ENCODE measurements around the gene AGAP3.

AGAP3 gene

DNA sequence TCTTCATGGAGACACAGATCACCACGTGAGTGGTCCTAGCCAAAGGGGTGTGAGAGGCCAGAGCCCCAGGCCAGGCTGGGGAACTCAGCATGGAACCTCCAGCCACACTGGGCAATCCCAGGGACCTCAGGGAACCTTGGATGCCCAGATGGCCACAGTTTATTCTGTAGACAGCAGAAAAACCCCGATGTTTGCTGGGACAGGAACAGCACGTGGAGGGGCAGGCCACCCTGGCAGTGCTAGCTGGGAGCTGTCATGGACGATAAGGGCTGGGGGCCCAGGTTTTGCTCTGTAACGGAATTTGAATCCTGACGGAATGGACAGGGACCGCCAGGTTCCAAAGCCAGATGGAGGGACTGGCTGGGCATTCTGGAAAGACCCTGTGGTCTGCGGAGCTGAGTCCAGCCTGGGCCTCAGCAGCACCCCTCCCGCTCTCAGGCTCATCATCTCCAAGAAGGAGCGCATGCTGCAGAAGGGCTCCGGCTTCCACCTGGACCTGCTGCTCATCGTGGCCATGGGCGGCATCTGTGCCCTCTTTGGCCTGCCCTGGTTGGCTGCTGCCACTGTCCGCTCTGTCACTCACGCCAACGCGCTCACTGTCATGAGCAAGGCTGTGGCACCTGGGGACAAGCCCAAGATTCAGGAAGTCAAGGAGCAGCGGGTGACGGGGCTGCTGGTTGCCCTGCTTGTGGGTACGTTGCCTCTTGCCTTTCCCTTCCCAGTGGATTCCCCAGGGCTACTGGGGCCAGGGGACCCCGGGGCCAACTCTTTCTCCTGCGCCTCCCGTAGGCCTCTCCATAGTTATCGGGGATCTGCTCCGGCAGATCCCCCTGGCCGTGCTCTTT lies 11.2 kb upstream of the AGAP3 start:
- DNase-seq (ENCODE audit: low read depth) = no peak

DNA sequence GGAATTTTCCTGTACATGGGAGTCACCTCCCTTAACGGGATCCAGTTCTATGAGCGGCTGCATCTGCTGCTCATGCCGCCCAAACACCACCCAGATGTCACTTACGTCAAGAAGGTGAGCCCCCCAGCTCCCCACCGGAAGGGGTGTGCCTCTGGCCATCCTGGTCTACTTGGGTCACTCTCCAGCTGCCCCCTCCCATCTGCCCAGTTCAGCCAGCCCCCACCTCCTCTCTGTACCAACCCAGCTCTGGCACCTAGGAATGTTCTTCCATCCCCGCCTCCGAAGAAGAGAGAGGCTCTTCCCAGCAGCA lies 10.7 kb upstream of the AGAP3 start:
- no peak for DNase-seq (ENCODE audit: low read depth)

DNA sequence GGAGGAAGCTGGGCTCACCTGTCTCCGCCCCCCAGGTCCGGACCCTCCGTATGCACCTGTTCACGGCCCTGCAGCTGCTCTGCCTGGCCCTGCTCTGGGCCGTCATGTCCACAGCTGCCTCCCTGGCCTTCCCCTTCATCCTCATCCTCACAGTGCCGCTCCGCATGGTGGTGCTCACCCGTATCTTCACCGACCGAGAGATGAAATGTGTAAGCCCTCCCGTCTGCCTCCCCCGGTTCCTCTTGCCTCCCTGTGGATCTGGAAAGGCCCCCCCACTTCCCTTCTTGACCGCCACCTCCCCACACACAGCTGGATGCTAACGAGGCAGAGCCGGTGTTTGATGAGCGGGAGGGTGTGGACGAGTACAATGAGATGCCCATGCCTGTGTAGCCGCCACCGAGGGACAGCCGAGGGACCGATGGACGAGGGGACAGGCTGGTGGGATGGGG lies 10.3 kb upstream of the AGAP3 start:
- DNase-seq (ENCODE audit: low read depth) = no peak

DNA sequence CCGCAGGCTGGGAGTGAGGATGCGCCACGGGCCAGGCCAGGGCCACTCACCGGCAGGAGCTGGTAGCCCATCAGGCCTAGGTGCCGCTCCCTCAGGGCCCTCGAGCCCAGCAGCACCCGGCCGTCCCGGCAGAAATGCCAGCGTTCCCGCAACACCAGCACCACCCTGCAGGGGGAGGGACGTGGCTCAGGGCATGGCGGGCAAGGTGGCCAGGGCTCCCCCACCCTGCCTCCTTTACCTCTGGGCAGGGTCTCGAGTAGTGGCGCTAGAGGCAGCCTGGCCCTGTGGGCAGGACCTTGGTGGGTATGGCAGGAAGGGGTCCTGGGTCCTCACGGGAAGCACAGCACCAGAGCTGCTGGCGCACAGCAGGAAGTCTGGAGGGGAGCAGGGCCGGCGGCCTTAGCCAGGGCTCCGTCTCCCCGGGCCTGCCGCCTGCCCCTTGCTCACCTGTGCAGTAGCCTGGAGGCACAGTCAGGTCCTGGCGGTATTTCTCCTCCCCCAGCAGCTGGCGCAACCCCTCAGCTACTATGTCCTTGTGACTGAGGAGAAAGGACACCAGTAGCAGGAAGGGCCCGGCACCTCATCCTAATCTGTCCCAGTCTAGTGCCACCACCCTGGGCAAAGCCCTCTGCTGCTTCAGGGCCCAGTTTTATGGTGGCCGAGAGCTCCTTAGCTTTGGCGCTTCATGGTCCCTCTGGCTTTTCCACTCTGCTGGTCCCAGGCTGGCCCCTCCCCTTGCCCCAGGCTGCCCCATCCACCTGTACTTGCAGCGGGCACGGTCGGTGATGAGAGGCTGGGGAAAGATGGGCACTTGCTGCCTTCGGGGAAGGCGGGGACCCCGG lies 9.2 kb upstream of the AGAP3 start:
- DNase-seq (ENCODE audit: low read depth) = peak; percentile 40

DNA sequence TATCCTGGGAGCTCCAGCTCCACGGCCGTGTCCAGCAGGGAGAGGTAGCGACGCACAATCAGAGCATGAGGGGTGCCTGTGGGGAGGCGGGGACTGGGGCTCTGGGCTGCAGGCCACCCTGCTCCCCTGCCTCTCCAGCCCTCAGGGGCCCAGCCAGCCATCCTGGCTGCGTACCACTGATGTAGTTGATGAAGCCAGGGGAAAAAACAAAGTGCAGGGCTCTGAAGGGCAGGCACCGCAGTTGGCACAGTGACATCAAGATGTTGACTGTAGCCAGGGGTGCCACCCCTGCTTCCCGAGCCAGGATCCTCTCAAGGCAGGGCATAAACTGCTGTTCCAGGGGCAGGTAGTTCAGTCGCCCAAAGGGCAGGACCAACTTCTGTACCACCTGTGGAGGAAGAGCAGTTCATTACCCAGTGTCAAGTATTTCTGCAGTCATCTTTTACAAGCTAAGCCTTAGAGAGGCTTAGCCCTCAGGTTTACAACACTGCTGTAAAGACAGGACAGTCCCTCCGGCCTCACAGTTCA lies 8.5 kb upstream of the AGAP3 start:
- DNase-seq (ENCODE audit: low read depth) = no peak

DNA sequence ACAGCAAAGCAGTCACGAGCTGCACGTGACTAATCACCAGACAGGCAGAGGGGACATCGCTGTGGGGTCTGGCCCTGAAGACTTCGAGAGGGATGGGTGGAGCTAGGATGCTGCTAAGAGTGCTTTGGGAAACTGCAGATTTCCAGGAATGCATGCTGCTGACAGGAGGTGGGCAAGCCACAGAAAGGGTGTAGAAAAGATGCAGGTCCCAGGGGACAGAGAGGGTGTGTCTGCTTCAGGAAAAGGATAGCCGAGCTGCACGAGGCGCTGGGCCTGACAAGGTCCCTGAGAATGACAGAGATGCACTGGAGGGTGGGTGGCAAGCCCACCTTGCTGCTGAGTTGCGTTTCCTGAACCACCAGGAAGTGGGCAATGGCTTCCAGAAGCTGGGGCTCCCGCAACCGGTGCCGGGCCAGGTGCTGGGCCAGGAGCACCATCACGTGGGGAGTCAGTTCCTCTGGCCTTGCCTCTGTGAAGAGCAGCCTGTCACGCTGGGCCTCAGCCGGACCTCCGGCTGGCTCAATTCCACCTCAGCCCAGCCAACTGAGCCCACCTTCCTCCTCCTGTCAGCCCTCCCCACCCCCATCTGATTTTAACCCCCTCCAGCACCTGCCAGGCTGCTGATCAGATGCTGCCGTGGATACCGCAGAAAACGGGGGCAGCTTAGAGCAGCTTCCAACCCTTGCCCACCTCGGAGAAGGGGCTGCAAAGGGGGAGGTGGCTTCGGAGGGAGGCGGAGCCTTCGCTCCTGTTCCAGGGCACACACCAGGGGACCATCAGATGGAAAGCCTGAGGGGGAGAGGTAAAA lies 7.8 kb upstream of the AGAP3 start:
- DNase-seq (ENCODE audit: low read depth) = no peak

DNA sequence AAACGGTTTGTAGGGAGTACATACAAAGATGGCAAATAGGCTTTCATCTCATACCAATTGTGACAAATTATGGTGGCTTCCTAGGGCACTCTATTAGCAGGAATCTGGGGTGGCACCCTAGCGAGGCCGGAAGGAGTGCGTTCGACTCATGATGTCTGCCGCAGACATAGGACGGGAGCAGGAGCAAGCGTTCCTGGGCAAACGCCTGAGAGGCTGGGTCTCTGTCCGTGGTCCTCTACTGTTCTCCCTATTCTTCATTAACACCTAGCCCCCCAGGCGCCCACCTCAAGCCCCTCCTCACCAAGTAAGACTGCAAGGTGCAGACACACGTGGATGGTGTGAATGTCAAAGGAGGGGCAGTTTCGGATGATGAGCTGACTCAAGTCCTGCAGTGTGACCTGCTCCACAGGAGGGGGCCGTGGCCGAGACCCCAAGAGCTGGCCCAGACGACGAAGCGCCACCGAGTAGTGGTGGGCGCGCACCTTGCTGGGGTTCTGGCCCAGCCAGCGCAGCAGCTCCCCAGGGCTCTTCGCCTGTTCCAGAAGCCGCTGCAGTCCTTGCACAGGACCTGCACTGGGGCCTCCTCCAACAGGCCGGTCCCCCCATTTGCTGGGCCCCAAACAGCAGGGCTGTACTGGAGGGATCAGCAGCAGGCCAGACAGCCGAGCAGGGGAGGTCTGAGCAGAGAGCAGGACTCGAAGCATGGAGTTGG lies 6.9 kb upstream of the AGAP3 start:
- no peak for DNase-seq (ENCODE audit: low read depth)

DNA sequence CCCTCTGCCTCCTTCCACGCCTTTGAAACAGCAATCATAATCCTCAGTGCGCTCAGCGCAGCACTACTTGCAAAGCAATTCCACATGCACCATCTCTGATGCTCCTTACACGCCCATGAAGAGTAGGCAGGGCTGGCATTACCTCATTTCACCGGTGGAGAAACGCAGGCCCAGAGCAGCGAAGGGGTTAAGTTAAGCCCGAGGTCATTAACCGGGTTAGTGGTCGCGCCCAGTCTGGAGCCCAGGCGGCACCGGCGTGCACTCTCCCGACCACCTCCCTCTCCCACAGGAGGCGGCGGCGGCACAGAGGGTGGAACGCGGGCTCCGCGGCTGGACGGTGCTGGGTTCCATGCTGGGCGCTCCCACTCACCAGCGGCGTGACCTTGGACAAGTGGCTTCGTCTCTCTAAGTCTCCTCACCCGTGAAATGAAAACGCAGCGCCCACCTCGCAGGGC lies 6.2 kb upstream of the AGAP3 start:
- DNase-seq (ENCODE audit: low read depth) = peak; percentile 52

DNA sequence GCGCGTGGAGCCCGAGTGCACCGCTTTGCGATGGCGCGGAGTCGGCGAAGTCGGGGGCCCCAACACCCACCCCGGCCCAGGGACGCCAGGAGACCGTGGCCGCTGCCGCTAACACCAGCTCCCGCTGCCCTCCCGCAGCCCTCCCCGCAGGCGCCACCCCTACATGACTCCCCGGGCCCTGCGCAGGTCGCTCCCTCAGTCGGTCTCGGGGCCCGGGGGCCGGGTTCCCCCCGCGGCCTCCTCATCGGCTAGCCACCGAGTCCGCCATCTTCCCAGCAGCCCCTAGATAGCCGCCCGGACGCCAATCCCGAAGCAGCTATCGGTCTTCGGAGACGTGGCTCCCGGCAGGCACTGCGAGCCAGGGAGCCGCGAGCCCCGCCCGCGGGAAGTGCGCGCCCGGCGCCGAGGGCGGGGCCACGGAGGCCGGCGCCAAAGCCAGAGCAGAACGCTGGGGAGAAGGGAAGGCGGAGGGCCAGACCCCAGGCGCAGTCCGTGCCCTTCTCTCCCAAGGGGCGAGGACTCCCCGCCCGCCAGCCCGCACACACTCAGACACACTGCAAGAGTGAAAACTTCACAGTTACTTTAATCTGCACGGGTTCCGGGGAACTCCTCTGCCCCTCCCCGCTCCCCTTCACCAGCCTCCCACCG lies 5.6 kb upstream of the AGAP3 start, which contains the start of gene FASTK:
FASTK (minus strand) TSS at position 288 of the 648 bp plus-strand sequence; CDS start at position 245, 43 bp downstream.
- DNase-seq (ENCODE audit: low read depth) = peak; percentile 91

DNA sequence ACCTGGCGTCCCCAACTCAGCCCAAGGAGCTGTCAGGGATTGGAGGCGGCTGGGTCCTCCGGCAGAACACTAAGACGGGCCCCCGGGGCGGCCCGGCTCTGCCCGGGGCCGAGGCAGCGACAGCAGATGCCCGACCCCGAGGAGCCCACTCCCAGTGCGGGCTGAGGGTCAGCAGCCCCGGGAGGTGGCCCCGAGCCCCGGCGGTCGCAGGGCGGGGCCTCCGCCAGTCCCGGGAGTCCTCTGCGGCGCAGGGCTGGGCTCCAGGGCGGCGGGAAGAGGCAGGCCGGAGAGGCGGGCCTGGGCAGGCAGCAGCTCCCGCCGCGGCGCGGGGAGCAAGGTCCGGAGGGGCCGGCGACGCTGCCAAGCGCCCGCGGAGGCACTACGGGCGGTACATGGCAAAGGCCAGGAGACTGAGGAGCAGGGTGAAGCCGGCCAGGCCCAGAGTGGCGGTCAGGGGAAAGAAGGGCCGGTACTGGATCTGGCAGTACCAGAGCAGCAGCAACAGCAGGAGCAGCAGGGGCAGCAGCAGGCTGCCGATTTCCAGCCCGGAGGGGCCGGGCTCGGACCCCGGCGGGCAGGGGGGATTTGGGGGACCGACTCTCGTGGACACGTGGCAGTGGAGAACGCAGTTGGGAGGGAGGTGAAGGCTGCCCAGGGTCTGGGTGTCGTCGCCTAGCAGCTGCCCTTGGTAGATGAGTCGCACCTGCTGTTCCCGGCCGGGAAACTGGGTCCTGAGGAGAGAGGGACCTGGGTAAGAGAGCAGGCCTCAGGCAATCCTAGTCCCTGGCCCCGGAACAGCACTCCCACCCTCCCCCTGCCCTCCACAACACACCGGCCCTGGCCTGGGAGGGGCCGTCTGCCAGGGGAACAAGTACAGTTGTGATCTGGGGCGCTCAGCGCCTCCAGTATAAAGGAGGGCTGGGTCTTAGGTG lies 4.8 kb upstream of the AGAP3 start:
- peak; percentile 66 for DNase-seq (ENCODE audit: low read depth)

DNA sequence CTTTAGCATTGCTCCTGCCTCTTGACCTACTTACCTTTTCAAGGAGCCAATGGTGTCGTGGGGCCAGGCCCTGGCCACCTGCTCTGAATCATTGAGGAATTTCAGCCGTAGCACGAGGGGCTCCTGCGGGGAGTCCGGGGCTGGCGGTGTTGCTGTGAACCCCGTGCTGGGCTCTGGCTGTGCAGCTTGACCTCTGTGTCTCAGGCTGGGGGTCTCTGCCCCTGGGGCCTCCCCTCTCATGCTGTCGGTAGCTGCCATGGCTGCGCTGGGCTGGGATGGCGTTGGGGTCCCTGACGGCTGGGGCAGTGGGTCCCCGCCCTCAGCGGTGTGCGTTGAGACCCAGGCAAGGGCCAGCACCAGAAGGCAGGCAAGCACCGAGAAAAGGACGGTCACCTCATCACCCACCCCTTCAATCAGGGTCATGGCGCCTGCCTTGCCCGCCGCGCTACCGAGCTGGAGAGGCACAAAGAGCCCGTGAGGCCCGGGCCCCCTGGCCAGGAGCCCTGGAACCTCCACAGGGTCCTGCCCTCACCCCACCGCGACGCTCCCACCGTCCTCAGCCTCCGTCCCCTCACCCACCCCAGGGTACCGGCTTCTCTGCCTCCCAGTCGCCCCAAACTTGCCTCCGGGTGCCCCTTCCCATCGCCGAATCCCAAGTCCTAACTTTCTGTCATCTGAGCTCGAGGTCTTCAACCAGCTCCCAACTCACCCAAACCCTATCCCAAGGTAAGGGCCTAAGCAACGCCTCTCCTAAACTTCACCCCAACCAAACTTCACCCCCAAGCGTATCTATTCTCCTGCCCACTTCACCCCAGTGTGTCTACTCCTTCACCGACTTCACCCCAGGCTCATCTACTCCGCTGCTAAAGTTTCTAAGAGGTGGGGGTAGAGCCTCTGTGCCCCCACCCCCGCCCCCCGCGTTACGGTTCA lies 3.9 kb upstream of the AGAP3 start:
- DNase-seq (ENCODE audit: low read depth) = no peak

DNA sequence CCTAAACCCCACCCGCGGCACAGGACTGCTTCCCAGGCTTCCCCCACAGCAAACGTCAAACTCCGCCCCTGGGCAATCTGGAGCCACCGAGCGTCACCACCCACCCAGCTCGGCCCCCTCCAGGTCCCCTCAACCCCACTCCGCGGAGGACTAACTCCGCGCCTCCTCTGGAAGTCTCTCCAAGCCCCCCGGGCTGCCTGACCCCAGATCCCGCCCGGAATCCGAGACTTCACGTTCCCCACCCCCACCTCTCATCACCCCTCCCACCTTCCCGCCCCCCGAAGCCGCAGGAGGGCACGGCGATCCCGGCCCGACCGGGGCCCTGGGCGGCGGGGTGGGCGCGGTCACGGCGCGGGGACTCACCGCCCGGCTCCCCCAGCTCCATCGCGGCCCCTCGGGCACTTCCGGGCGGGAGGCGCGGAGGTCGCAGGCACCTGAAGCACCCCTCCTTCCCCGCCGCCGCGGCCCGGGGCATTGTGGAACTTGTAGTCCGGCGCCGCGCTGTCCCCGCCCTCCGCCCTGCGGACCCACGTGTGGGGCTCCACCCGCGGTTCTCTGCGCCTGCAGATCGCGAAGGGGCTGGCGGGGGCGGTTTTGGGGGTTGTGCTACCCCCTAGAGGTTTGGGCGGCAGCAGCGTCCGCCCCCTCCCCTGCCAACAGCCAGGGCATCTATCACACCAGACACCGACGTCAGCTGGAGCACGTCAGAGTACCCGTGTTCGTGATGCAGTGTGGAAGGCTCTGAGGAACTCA lies 3.0 kb upstream of the AGAP3 start, which contains the start of gene TMUB1:
TMUB1 (minus strand) TSS at position 423 of the 753 bp plus-strand sequence. CDS start 930 bp downstream, outside the sequence.
- DNase-seq (ENCODE audit: low read depth) = peak; percentile 70

DNA sequence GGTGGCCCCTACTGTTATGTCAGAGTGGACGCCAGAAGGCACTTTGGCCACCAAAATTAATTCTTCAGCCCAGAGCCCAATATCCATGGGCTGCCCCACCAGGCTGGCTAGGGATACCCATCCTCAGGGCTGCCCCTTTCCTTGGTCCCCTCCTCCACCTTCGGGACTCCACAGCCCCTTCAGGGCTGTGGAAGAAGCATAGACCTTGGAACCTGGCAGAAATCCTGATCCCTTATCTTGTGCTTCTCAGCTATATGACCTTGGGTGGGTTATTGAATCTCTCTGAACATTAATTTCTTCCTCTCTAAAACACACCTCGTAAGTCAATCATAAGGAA lies 2.5 kb upstream of the AGAP3 start:
- no peak for DNase-seq (ENCODE audit: low read depth)

DNA sequence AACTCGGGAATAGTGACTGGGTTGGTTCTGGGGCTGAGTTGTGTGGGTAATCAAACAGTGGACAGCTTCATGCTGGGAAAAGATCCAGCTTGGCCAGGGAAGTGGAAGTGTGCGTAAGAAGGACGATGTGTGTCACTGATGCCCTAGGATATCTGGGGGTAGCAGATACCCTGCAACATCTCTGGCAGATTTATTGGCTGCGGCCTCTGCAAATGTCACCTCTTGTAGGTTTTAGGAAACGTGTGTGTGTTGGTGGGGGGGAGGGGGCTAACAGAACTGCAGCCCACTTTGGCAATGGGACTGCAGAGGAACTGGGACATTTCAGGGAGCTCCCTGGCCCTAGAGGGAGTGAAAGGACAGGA lies 965 bp upstream of the AGAP3 start:
- no peak for DNase-seq (ENCODE audit: low read depth)

DNA sequence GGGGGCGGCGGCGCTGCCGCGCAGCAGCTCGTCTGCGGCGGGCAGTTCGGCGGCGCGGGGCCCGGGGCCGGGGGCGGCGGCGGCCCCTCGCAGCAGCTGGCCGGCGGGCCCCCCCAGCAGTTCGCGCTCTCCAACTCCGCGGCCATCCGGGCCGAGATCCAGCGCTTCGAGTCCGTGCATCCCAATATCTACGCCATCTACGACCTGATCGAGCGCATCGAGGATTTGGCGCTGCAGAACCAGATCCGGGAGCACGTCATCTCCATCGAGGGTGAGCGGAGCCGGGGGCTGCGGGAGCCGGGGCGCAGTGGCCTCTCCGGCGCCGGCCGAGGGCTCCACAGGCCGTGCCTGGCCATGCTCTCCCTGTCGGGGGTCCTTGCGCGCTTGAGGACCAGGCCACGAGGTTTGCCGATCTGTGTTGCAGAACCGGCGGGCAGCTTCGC lies 548 bp downstream of the AGAP3 start:
- DNase-seq (ENCODE audit: low read depth) = peak; percentile 66

DNA sequence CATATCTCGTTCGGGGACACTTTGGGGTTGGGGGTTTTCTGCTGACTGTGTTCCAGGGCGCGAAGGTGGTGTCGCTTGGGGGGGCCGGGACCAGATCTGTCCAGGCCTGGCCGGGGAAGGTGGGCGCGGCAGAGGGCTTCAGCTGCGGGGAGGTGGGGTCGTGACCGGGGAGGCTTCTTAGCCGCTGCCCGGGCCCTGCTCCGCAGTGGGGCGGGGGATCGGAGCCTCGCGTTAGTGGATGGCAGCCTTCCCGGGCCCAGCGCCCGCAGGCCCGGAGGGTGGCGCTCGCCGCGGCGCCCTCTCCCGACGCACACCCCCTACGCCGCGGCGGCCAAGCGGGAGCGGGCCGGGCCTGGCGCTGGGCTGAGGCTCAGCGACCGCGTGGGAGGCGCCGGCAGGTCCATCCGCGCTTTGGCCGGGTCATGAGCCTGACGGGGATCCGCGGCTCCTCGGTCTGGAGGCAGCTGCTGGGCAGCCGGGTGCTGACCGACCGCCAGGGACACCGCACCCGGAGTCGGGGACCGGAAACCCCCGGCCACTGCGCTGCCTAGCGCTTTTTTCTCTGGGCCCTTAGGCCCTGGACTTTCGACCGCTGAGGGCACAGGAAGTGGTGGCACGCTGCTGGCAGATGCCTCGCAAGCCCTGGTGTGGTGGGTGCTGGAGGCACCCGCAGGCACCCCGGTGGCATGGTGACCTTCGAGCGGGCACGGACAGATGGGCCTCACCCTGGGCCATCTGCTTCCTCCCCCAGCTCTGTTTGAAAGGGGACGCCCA lies 1.2 kb downstream of the AGAP3 start:
- peak; percentile 66 for DNase-seq (ENCODE audit: low read depth)
